ENCODE data around the gene OAS3.

- no peak for TF ChIP-seq SP1 (IDR thresholded peaks at IDR 0.05)
- TF ChIP-seq L3MBTL2 (conservative IDR thresholded peaks at IDR 0.05) = no peak
Observed at GRCh38 chr12:113014565-113014964, 76.3 kb downstream of the OAS3 start.

All from HEK293T (cell line).